ENCODE measurements around the gene CLRN1. TPM values are rescaled to one million over a fixed set of nuclear protein-coding genes. Genes with fewer than 3 reads are reported as not detected.

Gene CLRN1
- total RNA-seq, 3 donors from 2014 or later (not counting 1 experiment from before 2014, with no cell fraction given) = not detected

GRCh38 chr3:150878996-150879575 is 93.4 kb downstream of the CLRN1 start:
- Histone ChIP-seq H3K4me3 (ENCODE audit: low read length) (no peak overlapping the region), H3K27ac (ENCODE audit: low read length) (no peak overlapping the region), H3K9me3 (ENCODE audit: control insufficient read depth, insufficient read depth, low read length) (no peaks in the 10 kb centered on the region), H3K36me3 (ENCODE audit: control insufficient read depth, insufficient read depth, low read length) (no peaks in the 10 kb centered on the region), H3K27me3 (ENCODE audit: control insufficient read depth, insufficient read depth, low read length) (no peaks in the 10 kb centered on the region), H3K4me1 (ENCODE audit: control insufficient read depth, insufficient read depth, low read length) (no peaks in the 10 kb centered on the region)
- ATAC-seq = no peak
- intact Hi-C loops (cut with micrococcal nuclease) = no loop called here
- Mint-ChIP-seq H3K9me3 (no peaks in the 10 kb centered on the region), H3K27ac (no peak overlapping the region), H3K27me3 (ENCODE audit: low read depth in 2 of 2) (peaks cover 5 to 22% of the 10 kb centered on the region in 2 donors), H3K4me1 (no peaks in the 10 kb centered on the region), H3K4me3 (no peak overlapping the region), H3K36me3 (no peaks in the 10 kb centered on the region)
- WGBS (ENCODE audit: insufficient coverage) = 89% methylated on average over 2 of the region's 2 CpGs
- no peak for TF ChIP-seq CTCF (IDR thresholded peaks at IDR 0.05)
- DNase-seq = no peak

GRCh38 chr3:150878290-150878689 is 94.2 kb downstream of the CLRN1 start:
- no peak overlapping the region for H3K4me3 Mint-ChIP-seq
- no peaks in the 10 kb centered on the region for H3K36me3 Mint-ChIP-seq
- Histone ChIP-seq H3K4me1 (ENCODE audit: control insufficient read depth, insufficient read depth, low read length) (no peaks in the 10 kb centered on the region), H3K36me3 (ENCODE audit: control insufficient read depth, insufficient read depth, low read length) (no peaks in the 10 kb centered on the region), H3K4me3 (ENCODE audit: low read length) (no peak overlapping the region), H3K27ac (ENCODE audit: low read length) (no peak overlapping the region), H3K27me3 (ENCODE audit: control insufficient read depth, insufficient read depth, low read length) (no peaks in the 10 kb centered on the region), H3K9me3 (ENCODE audit: control insufficient read depth, insufficient read depth, low read length) (no peaks in the 10 kb centered on the region)
- intact Hi-C loops (cut with micrococcal nuclease) = no loop called here
- no peak for TF ChIP-seq CTCF (IDR thresholded peaks at IDR 0.05)
- H3K4me1 Mint-ChIP-seq = no peaks in the 10 kb centered on the region
- 100% methylated on average over 1 of the region's 1 CpG for WGBS (ENCODE audit: insufficient coverage)
- H3K27me3 Mint-ChIP-seq (ENCODE audit: low read depth in 2 of 2) = peaks cover 2 to 14% of the 10 kb centered on the region in 2 donors
- H3K27ac Mint-ChIP-seq = no peak overlapping the region
- H3K9me3 Mint-ChIP-seq = no peaks in the 10 kb centered on the region
- ATAC-seq (no peak), DNase-seq (no peak)

- no peak overlapping the region for H3K4me3 ChIP-seq (ENCODE audit: low read length)
- no peak overlapping the region for H3K27ac ChIP-seq (ENCODE audit: low read length)
- no peak overlapping the region for H3K27ac Mint-ChIP-seq
- 89% methylated on average over 3 of the region's 3 CpGs for WGBS (ENCODE audit: insufficient coverage)
- no peak for DNase-seq
- H3K9me3 ChIP-seq (ENCODE audit: control insufficient read depth, insufficient read depth, low read length) = no peaks in the 10 kb centered on the region
- H3K27me3 ChIP-seq (ENCODE audit: control insufficient read depth, insufficient read depth, low read length) = no peaks in the 10 kb centered on the region
- no peaks in the 10 kb centered on the region for H3K9me3 Mint-ChIP-seq
- no peak overlapping the region for H3K4me3 Mint-ChIP-seq
- no peak for ATAC-seq
- no peaks in the 10 kb centered on the region for H3K4me1 Mint-ChIP-seq
- no peak for TF ChIP-seq CTCF (IDR thresholded peaks at IDR 0.05)
- intact Hi-C loops (cut with micrococcal nuclease) = no loop called here
- H3K27me3 Mint-ChIP-seq (ENCODE audit: low read depth in 2 of 2) = peaks cover 2 to 9% of the 10 kb centered on the region in 2 donors
- no peaks in the 10 kb centered on the region for H3K36me3 Mint-ChIP-seq
- no peaks in the 10 kb centered on the region for H3K4me1 ChIP-seq (ENCODE audit: control insufficient read depth, insufficient read depth, low read length)
- no peaks in the 10 kb centered on the region for H3K36me3 ChIP-seq (ENCODE audit: control insufficient read depth, insufficient read depth, low read length)
These were observed 95.2 kb downstream of the CLRN1 start for GRCh38 chr3:150877303-150877702.
